IMR-90 (cell line): Measurements from ENCODE around the gene USP53.

Experiments used
- BHLHE40 ChIP-seq: fragments of 150-350 bp; IDR thresholded peaks from 2 replicates; pipeline ENCODE4 v1.6.1; 2016; ENCODE audit warnings: mild to moderate bottlenecking, low read depth, low read length
- CEBPB ChIP-seq: IDR thresholded peaks from 2 replicates; pipeline ENCODE4 v1.6.1; 2012; ENCODE audit warnings: low read depth, low read length, improper control_type of control experiment
- CHD1 ChIP-seq: IDR thresholded peaks from 2 replicates; pipeline ENCODE4 v1.6.1; 2012; ENCODE audit warnings: low read depth, low read length, improper control_type of control experiment
- FOS ChIP-seq: fragments of 150-350 bp; IDR thresholded peaks from 2 replicates; pipeline ENCODE4 v1.6.1; 2016; ENCODE audit warnings: low read depth, low read length
- MXI1 ChIP-seq: IDR thresholded peaks from 2 replicates; pipeline ENCODE4 v1.6.1; 2012; ENCODE audit warnings: low read depth, mild to moderate bottlenecking, low read length, moderate library complexity, borderline replicate concordance
- POLR2A ChIP-seq: IDR thresholded peaks from 2 replicates; pipeline ENCODE4 v1.6.1; 2012; ENCODE audit warnings: mild to moderate bottlenecking, low read depth, low read length
- RAD21 ChIP-seq: IDR thresholded peaks from 2 replicates; pipeline ENCODE4 v1.6.1; 2012; ENCODE audit warnings: low read length, improper control_type of control experiment
- RCOR1 ChIP-seq: IDR thresholded peaks from 2 replicates; pipeline ENCODE4 v1.6.1; 2012; ENCODE audit warnings: mild to moderate bottlenecking, low read length, improper control_type of control experiment; ENCODE audit not compliant: insufficient replicate concordance
- RFX5 ChIP-seq: IDR thresholded peaks from 2 replicates; pipeline ENCODE4 v1.8.0; 2012; ENCODE audit warnings: low read depth, mild to moderate bottlenecking, low read length, moderate library complexity
- SMC3 ChIP-seq: fragments of 150-350 bp; IDR thresholded peaks from 2 replicates; pipeline ENCODE4 v1.6.1; 2016; ENCODE audit warnings: low read depth, mild to moderate bottlenecking, antibody characterized with exemption, low read length, moderate library complexity
- TF ChIP-seq, protein P1 (sequence below): conservative IDR thresholded peaks from 2 replicates; pipeline ENCODE4 v1.5.1; 2012; ENCODE audit warnings: mild to moderate bottlenecking, low read depth, low read length, improper control_type of control experiment
- TF ChIP-seq, protein P2 (sequence below): fragments of 150-350 bp; IDR thresholded peaks from 2 replicates; pipeline ENCODE4 v1.6.1; 2017; ENCODE audit warnings: mild to moderate bottlenecking, antibody characterized with exemption, low read length, low read depth

DNA sequence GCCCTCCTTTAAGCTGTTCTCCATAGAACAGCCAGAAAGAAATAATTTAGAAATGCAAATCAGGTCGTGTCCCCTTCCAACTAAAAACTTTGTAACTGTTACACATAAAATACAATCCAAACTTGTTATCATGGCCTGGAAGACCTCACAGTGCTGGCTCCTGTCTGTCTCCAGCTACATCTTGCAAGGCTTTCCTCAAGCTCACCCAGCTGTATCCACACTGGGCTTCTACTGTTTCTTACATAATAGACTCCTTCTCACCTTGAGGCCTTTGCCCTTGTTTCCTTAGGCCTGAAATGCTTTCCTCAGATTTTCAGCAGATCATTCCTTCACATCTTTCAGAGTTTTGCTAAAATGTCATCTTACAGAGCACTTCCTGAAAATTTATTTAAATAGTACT is 33.5 kb upstream of the USP53 start:
- TF ChIP-seq, protein P1, sequence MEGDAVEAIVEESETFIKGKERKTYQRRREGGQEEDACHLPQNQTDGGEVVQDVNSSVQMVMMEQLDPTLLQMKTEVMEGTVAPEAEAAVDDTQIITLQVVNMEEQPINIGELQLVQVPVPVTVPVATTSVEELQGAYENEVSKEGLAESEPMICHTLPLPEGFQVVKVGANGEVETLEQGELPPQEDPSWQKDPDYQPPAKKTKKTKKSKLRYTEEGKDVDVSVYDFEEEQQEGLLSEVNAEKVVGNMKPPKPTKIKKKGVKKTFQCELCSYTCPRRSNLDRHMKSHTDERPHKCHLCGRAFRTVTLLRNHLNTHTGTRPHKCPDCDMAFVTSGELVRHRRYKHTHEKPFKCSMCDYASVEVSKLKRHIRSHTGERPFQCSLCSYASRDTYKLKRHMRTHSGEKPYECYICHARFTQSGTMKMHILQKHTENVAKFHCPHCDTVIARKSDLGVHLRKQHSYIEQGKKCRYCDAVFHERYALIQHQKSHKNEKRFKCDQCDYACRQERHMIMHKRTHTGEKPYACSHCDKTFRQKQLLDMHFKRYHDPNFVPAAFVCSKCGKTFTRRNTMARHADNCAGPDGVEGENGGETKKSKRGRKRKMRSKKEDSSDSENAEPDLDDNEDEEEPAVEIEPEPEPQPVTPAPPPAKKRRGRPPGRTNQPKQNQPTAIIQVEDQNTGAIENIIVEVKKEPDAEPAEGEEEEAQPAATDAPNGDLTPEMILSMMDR = no peak
- TF ChIP-seq POLR2A (no peak), MXI1 (no peak), BHLHE40 (no peak), RAD21 (no peak), RCOR1 (no peak), CEBPB (no peak), CHD1 (no peak), FOS (no peak), RFX5 (no peak), SMC3 (no peak)
- TF ChIP-seq, protein P2, sequence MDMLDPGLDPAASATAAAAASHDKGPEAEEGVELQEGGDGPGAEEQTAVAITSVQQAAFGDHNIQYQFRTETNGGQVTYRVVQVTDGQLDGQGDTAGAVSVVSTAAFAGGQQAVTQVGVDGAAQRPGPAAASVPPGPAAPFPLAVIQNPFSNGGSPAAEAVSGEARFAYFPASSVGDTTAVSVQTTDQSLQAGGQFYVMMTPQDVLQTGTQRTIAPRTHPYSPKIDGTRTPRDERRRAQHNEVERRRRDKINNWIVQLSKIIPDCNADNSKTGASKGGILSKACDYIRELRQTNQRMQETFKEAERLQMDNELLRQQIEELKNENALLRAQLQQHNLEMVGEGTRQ = no peak
